K562 (cell line): ENCODE measurements around the gene EIF3K. TPM values are rescaled to one million over a fixed set of nuclear protein-coding genes. Genes with fewer than 3 reads are reported as not detected.

Source experiments
- CHD1 ChIP-seq: fragments of 200-600 bp; sonication (generic); IDR thresholded peaks from one replicate; pipeline ENCODE4 v1.6.1; 2012; ENCODE audit warnings: mild to moderate bottlenecking, moderate library complexity, low read length, inconsistent platforms
- ETV5 ChIP-seq: sonication (generic); formaldehyde crosslinking; IDR thresholded peaks from 2 replicates; pipeline ENCODE4 v1.4.0; 2020; ENCODE audit warnings: low read depth, mild to moderate bottlenecking, missing genetic modification reagents
- FOXP4 ChIP-seq: sonication (generic); formaldehyde crosslinking; IDR thresholded peaks from 2 replicates; pipeline ENCODE4 v1.8.0; 2022; ENCODE audit warnings: mild to moderate bottlenecking, missing genetic modification reagents, borderline replicate concordance
- MYC ChIP-seq, 2 experiments: fragments of 250-450 bp in 1 of 2; sonication (Bioruptor Pico) in 1 of 2; IDR thresholded peaks; 2 replicates each; pipeline versions ENCODE4 v1.5.1 to v1.6.1; 2012 to 2021; ENCODE audit warnings: low read depth in 2 of 2, borderline replicate concordance in 1 of 2, improper control_type of control experiment in 1 of 2, low read length in 1 of 2, mild to moderate bottlenecking in 1 of 2, moderate library complexity in 1 of 2
- PCBP2 ChIP-seq: fragments of 200-400 bp; formaldehyde crosslinking; IDR thresholded peaks from 2 replicates; pipeline ENCODE4 v1.6.1; 2018; ENCODE audit warnings: low read length, low read depth, mild to moderate bottlenecking, moderate library complexity; ENCODE audit not compliant: poor library complexity, severe bottlenecking
- PHF21A ChIP-seq: fragments of 450-650 bp; IDR thresholded peaks from 2 replicates; pipeline ENCODE4 v1.6.1; 2017; ENCODE audit warnings: low read depth, borderline replicate concordance
- PKNOX1 ChIP-seq: fragments of 450-650 bp; IDR thresholded peaks from 2 replicates; pipeline ENCODE4 v1.6.1; 2016
- RBM25 ChIP-seq: fragments of 200-400 bp; formaldehyde crosslinking; IDR thresholded peaks from 2 replicates; pipeline ENCODE4 v1.6.1; 2018; ENCODE audit warnings: low read length, low read depth, moderate library complexity; ENCODE audit not compliant: severe bottlenecking
- RCOR1 ChIP-seq, 2 experiments: IDR thresholded peaks; 2 replicates each; pipeline ENCODE4 v1.6.1; 2012; ENCODE audit warnings: low read depth in 2 of 2, low read length in 2 of 2, borderline replicate concordance in 1 of 2, improper control_type of control experiment in 1 of 2
- SMARCE1 ChIP-seq: fragments of 450-650 bp; IDR thresholded peaks from 2 replicates; pipeline ENCODE4 v1.7.1; 2016; ENCODE audit warnings: mild to moderate bottlenecking
- ZBTB8A ChIP-seq: fragments of 450-650 bp; IDR thresholded peaks from 2 replicates; pipeline ENCODE4 v1.6.1; 2018; ENCODE audit warnings: mild to moderate bottlenecking, moderate library complexity; ENCODE audit not compliant: partially characterized antibody
- ZBTB9 ChIP-seq: fragments of 450-650 bp; formaldehyde crosslinking; IDR thresholded peaks from 2 replicates; pipeline ENCODE4 v1.4.0; 2020; ENCODE audit warnings: mild to moderate bottlenecking, moderate library complexity
- ZNF766 ChIP-seq: fragments of 200-800 bp; sonication (Bioruptor generic); conservative IDR thresholded peaks from 2 replicates; pipeline ENCODE4 v1.6.1; 2016; ENCODE audit warnings: missing genetic modification characterization, missing compliant biosample characterization
- ZZZ3 ChIP-seq: fragments of 450-650 bp; IDR thresholded peaks from 2 replicates; pipeline ENCODE4 v1.6.1; 2016; ENCODE audit warnings: antibody characterized with exemption, mild to moderate bottlenecking, moderate library complexity
- polyA plus RNA-seq, 8 experiments: library from polyadenylated mRNA; depleted of rRNA in 4 of 8; stranded (reverse) in 5 of 8; unstranded in 3 of 8; fragments of >200 nt; fragmentation: Nextera tagmentation in 2 of 8; fragmentation: Illumina TruSeq in 1 of 8; extraction: Ambion mirVana in 2 of 8; extraction: Trizol in 1 of 8; gene quantifications; 2 replicates each; pipeline versions ENCODE4 v1.2.1 to v1.2.3, GENCODE V29; 2011 to 2014; ENCODE audit warnings: inconsistent platforms in 1 of 8, missing spikeins in 1 of 8
- total RNA-seq, 7 experiments: library from RNA; depleted of rRNA in 6 of 7; stranded (reverse); fragments of >200 nt in 6 of 7; fragmentation: Illumina TruSeq in 2 of 7; extraction: Trizol in 2 of 7; gene quantifications; 2 replicates each; pipeline versions ENCODE4 v1.2.1 to v1.2.3, GENCODE V29; 2011 to 2021; ENCODE audit warnings: low replicate concordance in 1 of 7
- TF ChIP-seq, protein P1 (sequence below): fragments of 450-650 bp; IDR thresholded peaks from 2 replicates; pipeline ENCODE4 v1.6.1; 2017; ENCODE audit warnings: mild to moderate bottlenecking, moderate library complexity

The EIF3K gene
- total and polyA plus RNA-seq, 9 of the 15 experiments (the other 6 are each of a cell fraction or from before 2014, with no cell fraction given): 387 to 1,827 (median 733) TPM

- peak; percentile 4 for TF ChIP-seq PKNOX1
- TF ChIP-seq PCBP2: no peak
- TF ChIP-seq CHD1: peak; percentile 51
- TF ChIP-seq RBM25: no peak
- peak; percentile 100 for TF ChIP-seq ETV5 (CRISPR knock-in tag)
- TF ChIP-seq ZZZ3: no peak
- TF ChIP-seq RCOR1 (IDR thresholded peaks at IDR 0.05; ENCODE audit: borderline replicate concordance in 1 of 2, low read depth in 2 of 2, low read length in 2 of 2): peak; percentile 94 to 99; a peak in 3 of 4 replicates
- peak; percentile 92 for TF ChIP-seq FOXP4
- peak; percentile 71; the same call in 1 of the 2 replicates for TF ChIP-seq ZNF766 (CRISPR knock-in tag)
- TF ChIP-seq, protein P1, sequence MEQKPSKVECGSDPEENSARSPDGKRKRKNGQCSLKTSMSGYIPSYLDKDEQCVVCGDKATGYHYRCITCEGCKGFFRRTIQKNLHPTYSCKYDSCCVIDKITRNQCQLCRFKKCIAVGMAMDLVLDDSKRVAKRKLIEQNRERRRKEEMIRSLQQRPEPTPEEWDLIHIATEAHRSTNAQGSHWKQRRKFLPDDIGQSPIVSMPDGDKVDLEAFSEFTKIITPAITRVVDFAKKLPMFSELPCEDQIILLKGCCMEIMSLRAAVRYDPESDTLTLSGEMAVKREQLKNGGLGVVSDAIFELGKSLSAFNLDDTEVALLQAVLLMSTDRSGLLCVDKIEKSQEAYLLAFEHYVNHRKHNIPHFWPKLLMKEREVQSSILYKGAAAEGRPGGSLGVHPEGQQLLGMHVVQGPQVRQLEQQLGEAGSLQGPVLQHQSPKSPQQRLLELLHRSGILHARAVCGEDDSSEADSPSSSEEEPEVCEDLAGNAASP: no peak
- peak; percentile 91; the same call in 1 of the 2 replicates for TF ChIP-seq PHF21A
- TF ChIP-seq SMARCE1: peak; percentile 99
- TF ChIP-seq ZBTB8A: no peak
- TF ChIP-seq ZBTB9: 0 out of 2 replicates have a peak, but pooled peaks have one; percentile 5
- peak; percentile 87 for TF ChIP-seq MYC (IDR thresholded peaks at IDR 0.05; ENCODE audit: low read depth, low read length)
- TF ChIP-seq MYC (CRISPR knock-in tag; IDR thresholded peaks at IDR 0.05; ENCODE audit: borderline replicate concordance, low read depth): peak; percentile 31; the same call in 1 of the 2 replicates
These were observed 57.3 kb downstream of the EIF3K start (continued) for GRCh38 chr19:38676023-38676877.
